Measurements from ENCODE around the gene BTNL9. TPM values are rescaled to one million over a fixed set of nuclear protein-coding genes. Genes with fewer than 3 reads are reported as not detected.

The BTNL9 gene
- total RNA-seq, 6 experiments from 2014 or later, result 5.3 to 11.6 (median 7.8) TPM

- H3K27me3 ChIP-seq, result peaks cover 0 to 2% of the 10 kb centered on the region in 2 donors
- DNase-seq, result peak in 1 of 3 donors; percentile 9
- ATAC-seq, result no peak
- H3K4me3 ChIP-seq, result no peak overlapping the region
- no peak overlapping the region for H3K27ac ChIP-seq
- TF ChIP-seq CTCF (IDR thresholded peaks at IDR 0.05) (no peak), POLR2A (IDR thresholded peaks at IDR 0.05) (no peak)
- H3K36me3 ChIP-seq, result no peaks in the 10 kb centered on the region
- no peaks in the 10 kb centered on the region for H3K4me1 ChIP-seq
- H3K9me3 ChIP-seq, result no peaks in the 10 kb centered on the region
- intact Hi-C loops (cut with DNase I), result loop anchor here in 1 of 2 donors (10.0 kb wide), 1 partner anchor 56 kb away; no protein-coding TSS in a partner anchor
- 72% methylated on average over 5 of the region's 5 CpGs for WGBS (ENCODE audit: insufficient coverage, low coverage, low lambda C conversion rate, missing lambda C conversion rate)
These were observed 70.9 kb downstream of the BTNL9 start for GRCh38 chr5:181111010-181111409.

Small RNAs within 50 kb of the gene (microRNA-seq; reads per million reads assigned to microRNA genes)
- 0 reads per million in 2 donors for gene MIR8089

Small RNAs within 50 kb of the gene (small RNA-seq; reads per million reads assigned to genes)
- 0 reads per million in 2 experiments for gene MIR8089
- gene RNU6-1036P, result 0 reads per million in 2 experiments

Other genes with a start within 250 kb of the BTNL9 start
- gene MGAT1, start 237.5 kb upstream of the BTNL9 start, total RNA-seq, result 100 to 1,000 TPM in 4 of 6 experiments, 10 to 100 TPM in 2; 99.7 to 136 (median 106) TPM
- gene ZFP62, start 179.0 kb upstream of the BTNL9 start, total RNA-seq, result 1 to 10 TPM; 3.6 to 9.0 (median 6.0) TPM
- gene BTNL8, start 141.1 kb upstream of the BTNL9 start, total RNA-seq, result under 1 TPM; 0.18 to 0.93 (median 0.32) TPM
- not detected for gene BTNL3, start 51.4 kb upstream of the BTNL9 start, total RNA-seq
- gene OR2V1, start 90.9 kb downstream of the BTNL9 start, total RNA-seq, result not detected
- not detected for gene OR2V2, start 107.3 kb downstream of the BTNL9 start, total RNA-seq
- 1 to 10 TPM in 1 of 6 experiments, under 1 TPM in 4, not detected in 1; 0.07 to 1.4 (median 0.26) TPM for gene TRIM7, start 164.9 kb downstream of the BTNL9 start, total RNA-seq
- 10 to 100 TPM in 4 of 6 experiments, 1 to 10 TPM in 2; 7.3 to 20.6 (median 15.9) TPM for gene TRIM41, start 183.0 kb downstream of the BTNL9 start, total RNA-seq
- gene RACK1, start 203.6 kb downstream of the BTNL9 start, total RNA-seq, result 1,000 to 10,000 TPM in 2 of 6 experiments, 100 to 1,000 TPM in 4; 470 to 1,156 (median 552) TPM
- 1 to 10 TPM; 2.8 to 6.5 (median 4.6) TPM for gene TRIM52, start 220.9 kb downstream of the BTNL9 start, total RNA-seq